ENCODE data around the gene TLR9. TPM values are rescaled to one million over a fixed set of nuclear protein-coding genes. Genes with fewer than 3 reads are reported as not detected.

Gene TLR9
- total RNA-seq, 1 donor from 2014 or later: not detected

DNA sequence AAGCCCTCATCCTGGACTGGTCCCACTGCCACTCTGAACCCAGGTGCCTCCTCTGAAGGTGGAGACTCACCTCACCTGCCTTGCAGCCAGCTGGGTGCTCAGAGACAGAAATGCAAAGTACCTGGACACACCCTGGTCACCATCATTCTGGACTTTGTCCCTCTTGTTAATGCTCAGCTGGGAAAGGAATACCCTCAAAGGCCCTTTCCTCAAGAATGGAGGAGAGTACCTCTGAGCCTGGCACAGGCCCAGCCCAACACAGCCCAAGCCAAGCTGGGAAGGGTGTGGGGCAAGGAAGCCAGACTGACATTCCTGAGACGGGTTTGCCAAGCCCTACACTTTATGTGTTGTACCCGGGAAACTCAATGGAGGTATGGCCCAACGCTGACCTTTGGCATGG is 28.5 kb downstream of the TLR9 start:
- Histone ChIP-seq H3K4me1 (peaks cover 54% of the 10 kb centered on the region), H3K36me3 (peaks cover 0 to 10% of the 10 kb centered on the region in 2 donors), H3K9me3 (no peaks in the 10 kb centered on the region), H3K27ac (peak overlapping the region; percentile 80), H3K4me3 (no peak overlapping the region), H3K27me3 (no peaks in the 10 kb centered on the region)
- no peak for DNase-seq (ENCODE audit: extremely low spot score in 2 of 2)
- intact Hi-C loops (cut with DNase I): no loop called here
- TF ChIP-seq POLR2A (IDR thresholded peaks at IDR 0.05) (no peak), POLR2AphosphoS5 (IDR thresholded peaks at IDR 0.05; ENCODE audit: insufficient read depth in 1 of 2, low read depth in 1 of 2) (no peak), CTCF (IDR thresholded peaks at IDR 0.05) (no peak)

DNA sequence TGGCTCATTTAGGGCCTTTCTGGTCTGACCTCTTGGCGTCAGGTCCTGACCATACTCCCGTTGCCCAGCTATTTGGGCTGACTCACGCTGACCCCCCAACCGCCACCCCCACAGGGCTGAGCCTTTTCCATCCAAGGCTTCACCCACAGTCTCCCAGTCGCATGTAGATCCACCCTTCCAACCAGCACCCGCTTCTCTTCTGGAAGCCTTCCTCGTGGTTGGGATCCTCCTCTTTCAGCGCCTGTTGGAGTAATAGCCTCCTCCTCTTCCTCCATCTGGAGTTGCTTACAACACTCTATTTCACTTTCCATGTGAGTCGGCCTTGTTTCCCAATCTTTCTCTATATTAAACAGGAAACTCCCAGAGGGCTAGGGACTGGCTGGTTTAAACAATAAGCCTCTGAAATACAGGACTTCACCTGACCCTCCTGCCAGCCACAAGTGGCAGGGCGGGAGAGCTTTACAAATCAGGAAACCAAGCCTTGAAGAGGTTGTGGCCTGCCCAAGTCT is 29.6 kb downstream of the TLR9 start:
- Histone ChIP-seq H3K36me3 (no peaks in the 10 kb centered on the region), H3K9me3 (no peaks in the 10 kb centered on the region), H3K4me3 (no peak overlapping the region), H3K27me3 (no peaks in the 10 kb centered on the region), H3K4me1 (peaks cover 60% of the 10 kb centered on the region), H3K27ac (peak overlapping the region; percentile 80)
- no peak for TF ChIP-seq POLR2A (IDR thresholded peaks at IDR 0.05)
- no peak for TF ChIP-seq CTCF (IDR thresholded peaks at IDR 0.05)
- no peak for TF ChIP-seq POLR2AphosphoS5 (IDR thresholded peaks at IDR 0.05; ENCODE audit: insufficient read depth in 1 of 2, low read depth in 1 of 2)
- no peak for DNase-seq (ENCODE audit: extremely low spot score in 2 of 2)
- intact Hi-C loops (cut with DNase I): no loop called here

DNA sequence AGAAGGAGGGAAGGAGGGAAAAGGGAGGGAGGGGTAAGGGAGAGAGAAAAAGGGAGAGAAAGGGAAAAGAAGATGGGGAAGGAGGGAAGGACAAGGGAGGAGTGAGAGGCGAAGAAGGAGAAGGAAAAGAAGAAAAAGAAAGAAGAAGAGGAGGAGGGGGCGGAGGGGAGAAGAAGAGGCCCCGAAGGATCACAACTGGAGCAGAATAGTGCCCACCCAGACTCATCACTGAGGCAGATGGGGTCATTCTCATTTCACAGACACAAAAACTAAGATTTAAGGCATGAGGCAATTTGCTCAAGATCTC is 30.2 kb downstream of the TLR9 start:
- peak overlapping the region; percentile 80 for H3K27ac ChIP-seq
- no peaks in the 10 kb centered on the region for H3K27me3 ChIP-seq
- no peaks in the 10 kb centered on the region for H3K9me3 ChIP-seq
- no peak for DNase-seq (ENCODE audit: extremely low spot score in 2 of 2)
- H3K36me3 ChIP-seq: no peaks in the 10 kb centered on the region
- intact Hi-C loops (cut with DNase I): no loop called here
- H3K4me3 ChIP-seq: no peak overlapping the region
- peaks cover 62% of the 10 kb centered on the region for H3K4me1 ChIP-seq
- TF ChIP-seq CTCF (IDR thresholded peaks at IDR 0.05) (no peak), POLR2A (IDR thresholded peaks at IDR 0.05) (no peak), POLR2AphosphoS5 (IDR thresholded peaks at IDR 0.05; ENCODE audit: insufficient read depth in 1 of 2, low read depth in 1 of 2) (no peak)

DNA sequence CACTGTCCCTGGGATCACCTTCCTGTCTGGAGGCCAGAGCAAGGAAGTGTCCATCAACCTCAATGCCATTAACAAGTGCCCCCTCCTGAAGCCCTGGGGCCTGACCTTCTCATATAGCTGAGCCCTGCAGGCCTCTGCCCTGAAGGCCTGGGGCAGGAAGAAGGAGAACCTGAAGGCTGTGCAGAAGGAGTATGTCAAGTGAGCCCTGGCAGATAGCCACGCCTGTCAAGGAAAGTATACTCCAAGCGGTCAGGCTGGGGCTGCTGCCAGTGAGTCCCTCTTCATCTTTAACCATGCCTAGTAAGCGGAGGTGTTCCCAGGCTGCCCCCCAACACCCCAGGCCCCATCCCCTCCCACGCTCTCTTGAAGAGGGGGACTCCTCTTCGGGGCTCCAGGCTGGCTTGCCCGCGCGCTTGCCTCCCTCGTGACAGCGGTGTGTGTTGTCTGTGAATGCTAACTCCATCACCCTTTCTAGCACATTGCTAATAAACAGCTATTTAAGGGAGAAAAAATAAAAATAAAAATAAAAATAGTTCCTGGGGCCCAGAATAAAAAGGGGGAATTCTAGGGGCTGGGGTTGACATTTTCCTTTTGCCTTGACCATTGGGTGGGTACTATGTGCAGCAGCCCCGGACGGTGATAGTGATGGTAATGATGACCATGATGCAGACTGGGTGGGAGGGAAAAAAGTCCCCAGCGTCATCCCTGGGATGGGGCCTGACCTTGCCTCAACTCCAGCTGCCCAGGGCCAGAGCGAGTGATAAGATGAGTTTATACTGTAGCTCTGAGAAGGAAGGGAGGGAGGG is 30.8 kb downstream of the TLR9 start:
- DNase-seq (ENCODE audit: extremely low spot score in 2 of 2): no peak
- Histone ChIP-seq H3K27me3 (no peaks in the 10 kb centered on the region), H3K36me3 (no peaks in the 10 kb centered on the region), H3K4me3 (no peak overlapping the region), H3K9me3 (no peaks in the 10 kb centered on the region), H3K4me1 (peaks cover 62% of the 10 kb centered on the region), H3K27ac (peak overlapping the region; percentile 32)
- TF ChIP-seq CTCF (IDR thresholded peaks at IDR 0.05) (no peak), POLR2A (IDR thresholded peaks at IDR 0.05) (no peak), POLR2AphosphoS5 (IDR thresholded peaks at IDR 0.05; ENCODE audit: insufficient read depth in 1 of 2, low read depth in 1 of 2) (no peak)
- intact Hi-C loops (cut with DNase I): no loop called here

DNA sequence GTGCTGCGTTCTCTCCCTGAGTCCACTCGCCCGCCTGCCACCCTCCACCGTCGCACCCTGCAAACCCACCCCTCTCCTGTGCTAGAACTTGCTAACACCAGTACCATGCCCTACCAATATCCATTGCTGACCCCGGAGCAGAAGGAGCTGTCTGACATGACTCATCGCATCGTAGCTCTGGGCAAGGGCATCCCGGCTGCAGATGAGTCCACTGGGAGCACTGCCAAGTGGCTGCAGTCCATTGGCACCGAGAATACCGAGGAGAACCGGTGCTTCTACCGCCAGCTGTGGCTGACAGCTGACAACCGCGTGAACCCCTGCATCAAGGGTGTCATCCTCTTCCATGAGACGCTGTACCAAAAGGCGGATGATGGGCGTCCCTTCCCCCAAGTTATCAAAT is 32.4 kb downstream of the TLR9 start:
- no peaks in the 10 kb centered on the region for H3K9me3 ChIP-seq
- intact Hi-C loops (cut with DNase I): no loop called here
- H3K36me3 ChIP-seq: no peaks in the 10 kb centered on the region
- H3K4me3 ChIP-seq: no peak overlapping the region
- H3K4me1 ChIP-seq: peaks cover 50% of the 10 kb centered on the region
- TF ChIP-seq POLR2A (IDR thresholded peaks at IDR 0.05): no peak
- no peak for TF ChIP-seq POLR2AphosphoS5 (IDR thresholded peaks at IDR 0.05; ENCODE audit: insufficient read depth in 1 of 2, low read depth in 1 of 2)
- no peak for TF ChIP-seq CTCF (IDR thresholded peaks at IDR 0.05)
- H3K27ac ChIP-seq: no peak overlapping the region
- H3K27me3 ChIP-seq: no peaks in the 10 kb centered on the region
- DNase-seq (ENCODE audit: extremely low spot score in 2 of 2): no peak

All from vagina (tissue), 2 donors.